ENCODE data around the gene LYG2.
"Not testable (repeated sequence)": the region's sequence is repeated elsewhere in the genome, so short reads cannot be mapped to it uniquely, and the experiment has no call there.

Gene LYG2

DNA sequence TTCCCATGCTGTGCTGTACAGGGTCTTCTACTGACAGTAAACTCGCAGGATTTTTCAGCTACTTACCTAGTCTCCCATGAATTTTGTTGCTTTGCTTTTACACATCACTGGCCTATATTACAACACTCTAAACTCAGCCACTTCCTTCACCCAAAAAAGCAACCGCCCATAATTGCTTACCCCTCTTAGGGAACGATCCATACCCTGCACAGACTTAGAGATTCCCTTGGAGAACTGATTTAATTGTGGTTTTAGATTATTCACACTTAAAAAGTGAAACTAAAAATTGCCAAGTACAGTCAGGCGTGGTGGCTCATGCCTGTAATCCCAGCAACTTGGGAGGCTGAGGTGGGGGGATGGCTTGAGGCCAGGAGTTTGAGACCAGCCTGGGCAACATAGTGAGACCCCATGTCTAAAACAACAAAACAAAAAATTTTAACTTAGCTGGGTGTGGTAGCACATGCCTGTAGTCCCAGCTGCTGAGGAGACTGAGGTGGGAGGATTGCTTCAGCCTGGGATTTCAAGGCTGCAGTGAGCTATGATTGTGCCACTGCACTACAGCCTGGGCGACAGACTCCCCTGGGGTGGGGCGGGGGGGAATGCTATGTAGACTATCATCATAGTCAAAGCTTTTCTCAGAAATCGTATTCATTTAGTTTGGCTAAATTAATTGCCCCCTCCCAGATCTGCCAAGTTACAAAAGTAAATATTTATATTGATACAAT lies 55.2 kb downstream of the LYG2 start:
- no peak for DNase-seq (ENCODE audit: low read depth in 2 of 2)

GRCh38 chr2:99198103-99198841 lies 57.2 kb downstream of the LYG2 start:
- no peak for DNase-seq (ENCODE audit: low read depth in 2 of 2)

GRCh38 chr2:99192364-99192763 lies 63.1 kb downstream of the LYG2 start:
- not testable (repeated sequence) for DNase-seq (ENCODE audit: low read depth in 2 of 2)
